ENCODE data around the gene KCNH8.

DNA sequence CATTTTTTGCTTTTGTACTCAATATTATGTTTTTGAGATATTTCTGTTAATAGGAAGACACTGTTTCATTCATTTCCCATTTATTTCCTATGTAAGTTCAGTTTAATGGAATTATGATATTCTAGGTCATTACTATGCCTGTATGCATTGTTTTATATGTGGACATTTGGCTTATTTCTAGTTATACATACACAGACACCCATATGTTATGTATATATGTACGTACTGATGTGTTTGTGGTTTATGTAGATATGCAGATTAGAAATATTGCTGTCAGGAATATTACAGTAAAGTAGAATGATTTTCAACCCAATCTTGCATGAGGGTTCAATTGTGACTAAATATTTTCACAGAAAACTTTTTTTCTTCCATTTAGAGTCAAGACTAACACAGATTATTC lies 190.5 kb downstream of the KCNH8 start:
- TF ChIP-seq, protein P1, sequence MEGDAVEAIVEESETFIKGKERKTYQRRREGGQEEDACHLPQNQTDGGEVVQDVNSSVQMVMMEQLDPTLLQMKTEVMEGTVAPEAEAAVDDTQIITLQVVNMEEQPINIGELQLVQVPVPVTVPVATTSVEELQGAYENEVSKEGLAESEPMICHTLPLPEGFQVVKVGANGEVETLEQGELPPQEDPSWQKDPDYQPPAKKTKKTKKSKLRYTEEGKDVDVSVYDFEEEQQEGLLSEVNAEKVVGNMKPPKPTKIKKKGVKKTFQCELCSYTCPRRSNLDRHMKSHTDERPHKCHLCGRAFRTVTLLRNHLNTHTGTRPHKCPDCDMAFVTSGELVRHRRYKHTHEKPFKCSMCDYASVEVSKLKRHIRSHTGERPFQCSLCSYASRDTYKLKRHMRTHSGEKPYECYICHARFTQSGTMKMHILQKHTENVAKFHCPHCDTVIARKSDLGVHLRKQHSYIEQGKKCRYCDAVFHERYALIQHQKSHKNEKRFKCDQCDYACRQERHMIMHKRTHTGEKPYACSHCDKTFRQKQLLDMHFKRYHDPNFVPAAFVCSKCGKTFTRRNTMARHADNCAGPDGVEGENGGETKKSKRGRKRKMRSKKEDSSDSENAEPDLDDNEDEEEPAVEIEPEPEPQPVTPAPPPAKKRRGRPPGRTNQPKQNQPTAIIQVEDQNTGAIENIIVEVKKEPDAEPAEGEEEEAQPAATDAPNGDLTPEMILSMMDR (IDR thresholded peaks at IDR 0.05; ENCODE audit: low read depth, low read length) = no peak
- TF ChIP-seq EZH2phosphoT487 (IDR thresholded peaks at IDR 0.05; ENCODE audit: low read depth) = no peak

Data from OCI-LY3 (cell line).